HepG2 (cell line): Measurements from ENCODE around the gene LRP2.

Source experiments
- CBX5 ChIP-seq: sonication (generic); formaldehyde crosslinking; IDR thresholded peaks from 2 replicates; pipeline ENCODE4 v1.4.0; 2020; ENCODE audit warnings: missing genetic modification reagents, borderline replicate concordance
- EZH2 ChIP-seq: conservative IDR thresholded peaks from 2 replicates; pipeline ENCODE4 v1.6.1; 2012; ENCODE audit warnings: mild to moderate bottlenecking, low read depth, low read length, moderate library complexity
- GABPA ChIP-seq, 2 experiments: IDR thresholded peaks; 2 replicates each; pipeline ENCODE4 v1.6.1; 2011 to 2016; ENCODE audit warnings: low read depth in 2 of 2, low read length in 1 of 2, missing biosample characterization in 1 of 2, missing genetic modification characterization in 1 of 2
- MEF2D ChIP-seq: sonication (generic); formaldehyde crosslinking; IDR thresholded peaks from 2 replicates; pipeline ENCODE4 v1.5.1; 2020; ENCODE audit warnings: mild to moderate bottlenecking, missing genetic modification reagents
- NFYB ChIP-seq: sonication (generic); formaldehyde crosslinking; IDR thresholded peaks from 2 replicates; pipeline ENCODE4 v1.4.0; 2020; ENCODE audit warnings: missing genetic modification reagents
- PHF8 ChIP-seq: sonication (generic); formaldehyde crosslinking; IDR thresholded peaks from 2 replicates; pipeline ENCODE4 v1.5.0; 2020; ENCODE audit warnings: missing genetic modification reagents
- RAD21 ChIP-seq: fragments of 450-650 bp; formaldehyde crosslinking; IDR thresholded peaks from 2 replicates; pipeline ENCODE4 v1.5.0; 2020; ENCODE audit warnings: mild to moderate bottlenecking
- ZNF230 ChIP-seq: sonication (generic); formaldehyde crosslinking; IDR thresholded peaks from 2 replicates; pipeline ENCODE4 v1.4.0; 2020; ENCODE audit warnings: mild to moderate bottlenecking, missing genetic modification reagents
- ZNF335 ChIP-seq: sonication (generic); formaldehyde crosslinking; IDR thresholded peaks from 2 replicates; pipeline ENCODE4 v1.4.0; 2020; ENCODE audit warnings: missing genetic modification reagents
- ZNF367 ChIP-seq: sonication (generic); formaldehyde crosslinking; IDR thresholded peaks from 2 replicates; pipeline ENCODE4 v1.4.0; 2020; ENCODE audit warnings: missing genetic modification reagents, borderline replicate concordance
- TF ChIP-seq, protein P1 (sequence below): sonication (generic); IDR thresholded peaks from 2 replicates; pipeline ENCODE4 v1.6.1; 2016; ENCODE audit warnings: low read depth, borderline replicate concordance

DNA sequence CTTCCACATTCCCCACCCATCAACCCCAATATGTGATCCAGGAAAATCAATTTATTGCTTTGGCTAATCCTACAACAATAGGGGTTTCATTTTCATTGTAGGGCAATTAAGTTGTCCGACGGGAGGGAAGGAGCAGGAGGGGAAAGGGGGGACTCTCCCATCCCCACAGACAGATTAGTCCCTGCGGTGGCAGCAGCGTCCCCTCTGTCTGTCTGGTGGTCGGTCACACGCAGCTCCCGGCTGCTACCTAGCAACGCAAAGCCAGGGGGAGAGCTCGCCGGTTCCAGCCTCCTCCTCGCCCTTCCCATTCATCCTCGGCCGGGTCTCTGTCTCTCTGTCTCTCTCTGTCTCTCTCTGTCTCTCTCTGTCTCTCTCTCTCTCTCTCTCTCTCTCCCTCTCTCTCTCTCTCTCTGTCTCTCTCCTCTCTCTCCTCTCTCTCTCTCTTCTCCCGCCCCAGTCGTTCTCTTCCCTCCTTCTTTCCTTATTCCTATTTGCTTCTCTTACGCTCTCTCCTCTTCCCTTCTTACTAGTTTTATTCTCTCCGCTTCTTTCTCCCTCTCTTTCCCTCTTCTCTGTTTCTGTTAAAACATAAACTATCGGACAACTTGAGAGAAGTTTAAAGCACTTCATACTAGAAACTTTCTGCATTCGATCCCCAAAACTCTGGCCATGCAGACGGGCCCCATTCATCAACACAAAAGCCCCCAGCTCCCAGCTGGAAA is 1.2 kb downstream of the LRP2 start:
- no peak for TF ChIP-seq NFYB (CRISPR knock-in tag)
- TF ChIP-seq, protein P1, sequence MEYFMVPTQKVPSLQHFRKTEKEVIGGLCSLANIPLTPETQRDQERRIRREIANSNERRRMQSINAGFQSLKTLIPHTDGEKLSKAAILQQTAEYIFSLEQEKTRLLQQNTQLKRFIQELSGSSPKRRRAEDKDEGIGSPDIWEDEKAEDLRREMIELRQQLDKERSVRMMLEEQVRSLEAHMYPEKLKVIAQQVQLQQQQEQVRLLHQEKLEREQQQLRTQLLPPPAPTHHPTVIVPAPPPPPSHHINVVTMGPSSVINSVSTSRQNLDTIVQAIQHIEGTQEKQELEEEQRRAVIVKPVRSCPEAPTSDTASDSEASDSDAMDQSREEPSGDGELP: no peak
- TF ChIP-seq PHF8 (CRISPR knock-in tag): no peak
- no peak for TF ChIP-seq RAD21
- TF ChIP-seq ZNF230 (CRISPR knock-in tag): no peak
- no peak for TF ChIP-seq ZNF367 (CRISPR knock-in tag)
- no peak for TF ChIP-seq GABPA (IDR thresholded peaks at IDR 0.05; ENCODE audit: low read depth, low read length)
- TF ChIP-seq GABPA (CRISPR knock-in tag; IDR thresholded peaks at IDR 0.05; ENCODE audit: low read depth): no peak
- TF ChIP-seq CBX5: no peak
- TF ChIP-seq ZNF335 (CRISPR knock-in tag): no peak
- peak; percentile 90; the same call in 1 of the 2 replicates for TF ChIP-seq EZH2
- no peak for TF ChIP-seq MEF2D (CRISPR knock-in tag)
